Measurements from ENCODE around the gene PEX12. TPM values are rescaled to one million over a fixed set of nuclear protein-coding genes. Genes with fewer than 3 reads are reported as not detected.

The PEX12 gene
- total and polyA plus RNA-seq, 9 of the 15 experiments (the other 6 are each of a cell fraction or from before 2014, with no cell fraction given) = 4.0 to 12.4 (median 6.4) TPM

- TF ChIP-seq ZNF280A (IDR thresholded peaks at IDR 0.05; ENCODE audit: low read depth, partially characterized antibody) (no peak), HNRNPLL (IDR thresholded peaks at IDR 0.05; ENCODE audit: low read depth, low read length, poor library complexity, severe bottlenecking) (peak; percentile 59), ZNF134 (CRISPR knock-in tag; conservative IDR thresholded peaks at IDR 0.05) (no peak), ATF7 (IDR thresholded peaks at IDR 0.05) (peak; percentile 84; the same call in 1 of the 2 replicates), SIX5 (IDR thresholded peaks at IDR 0.05; ENCODE audit: borderline replicate concordance in 1 of 2, insufficient read depth in 1 of 2, low read depth in 1 of 2, low read length in 2 of 2) (peak; percentile 59 to 73), COPS2 (conservative IDR thresholded peaks at IDR 0.05) (no peak), NFRKB (IDR thresholded peaks at IDR 0.05; ENCODE audit: low read depth) (peak; percentile 93), ZNF518B (CRISPR knock-in tag; IDR thresholded peaks at IDR 0.05) (no peak), MAX (CRISPR knock-in tag; IDR thresholded peaks at IDR 0.05) (no peak), IRF1 (CRISPR knock-in tag; IDR thresholded peaks at IDR 0.05; ENCODE audit: borderline replicate concordance) (no peak), FOXA1 (IDR thresholded peaks at IDR 0.05; ENCODE audit: borderline replicate concordance) (no peak), DPF2 (IDR thresholded peaks at IDR 0.05) (0 out of 2 replicates have a peak, but pooled peaks have one; percentile 6), MBD2 (IDR thresholded peaks at IDR 0.05; ENCODE audit: borderline replicate concordance, low read depth) (peak; percentile 88), ZNF764 (CRISPR knock-in tag; IDR thresholded peaks at IDR 0.05; ENCODE audit: low read depth) (no peak), ETV6 (IDR thresholded peaks at IDR 0.05; ENCODE audit: borderline replicate concordance in 1 of 2, low read depth in 2 of 2, low read length in 1 of 2) (peak; percentile 94 to 97), ETV6 (CRISPR knock-in tag; IDR thresholded peaks at IDR 0.05; ENCODE audit: borderline replicate concordance) (no peak), DIDO1 (tag; IDR thresholded peaks at IDR 0.05; ENCODE audit: low read depth) (peak; percentile 66; the same call in 1 of the 2 replicates), STAT6 (CRISPR knock-in tag; IDR thresholded peaks at IDR 0.05) (no peak), GATA2 (CRISPR knock-in tag; IDR thresholded peaks at IDR 0.05) (no peak), HLTF (IDR thresholded peaks at IDR 0.05) (no peak)
Measured at GRCh38 chr17:35578197-35578928, at the start of gene PEX12 (continued).

All from K562 (cell line).